ENCODE results near the gene RIMBP3C.
"Not testable (repeated sequence)": the region's sequence is repeated elsewhere in the genome, so short reads cannot be mapped to it uniquely, and the experiment has no call there.

The RIMBP3C gene

DNA sequence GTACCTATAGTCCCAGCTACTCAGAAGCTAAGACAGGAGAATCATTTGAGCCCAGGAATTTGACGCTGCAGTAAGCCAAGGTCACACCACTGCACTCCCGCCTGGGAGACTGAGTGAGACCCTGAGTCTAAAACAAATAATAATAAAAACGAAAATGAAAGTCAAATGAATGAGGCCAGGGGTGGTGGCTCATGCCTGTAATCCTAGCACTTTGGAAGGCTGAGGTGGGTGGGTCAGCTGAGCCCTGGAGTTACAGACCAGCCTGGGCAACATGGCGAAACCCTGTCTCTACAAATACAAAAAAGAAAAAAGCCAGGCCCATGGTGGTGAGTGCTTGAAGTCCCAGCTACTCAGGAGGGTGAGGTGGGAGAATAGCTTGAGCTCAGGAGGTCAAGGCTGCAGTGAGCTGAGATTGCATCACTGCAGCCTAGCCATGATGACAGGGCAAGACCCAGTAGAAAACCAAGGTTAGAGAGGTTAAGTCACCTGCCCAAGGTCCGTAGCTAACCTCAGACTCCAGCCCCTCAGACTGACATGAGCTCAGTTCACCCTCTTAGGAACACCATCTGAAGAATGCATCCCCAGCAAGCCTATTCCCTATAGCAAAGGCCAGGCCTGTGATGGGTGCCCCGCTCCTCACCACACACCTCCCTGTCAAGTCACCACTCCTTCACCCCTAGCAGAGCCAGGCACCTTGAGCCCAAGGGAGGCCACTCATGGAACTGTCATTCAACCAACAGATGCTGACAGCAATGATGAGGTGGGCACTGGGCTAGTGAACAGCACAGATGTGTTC, 24.4 kb downstream of the RIMBP3C start:
- DNase-seq (ENCODE audit: low read depth, low spot score) = not testable (repeated sequence)

GRCh38 chr22:21516970-21517764, 34.1 kb downstream of the RIMBP3C start:
- DNase-seq (ENCODE audit: low read depth, low spot score) = not testable (repeated sequence)

- not testable (repeated sequence) for DNase-seq (ENCODE audit: low read depth, low spot score)
These were observed 34.7 kb downstream of the RIMBP3C start for GRCh38 chr22:21516522-21516921.

DNA sequence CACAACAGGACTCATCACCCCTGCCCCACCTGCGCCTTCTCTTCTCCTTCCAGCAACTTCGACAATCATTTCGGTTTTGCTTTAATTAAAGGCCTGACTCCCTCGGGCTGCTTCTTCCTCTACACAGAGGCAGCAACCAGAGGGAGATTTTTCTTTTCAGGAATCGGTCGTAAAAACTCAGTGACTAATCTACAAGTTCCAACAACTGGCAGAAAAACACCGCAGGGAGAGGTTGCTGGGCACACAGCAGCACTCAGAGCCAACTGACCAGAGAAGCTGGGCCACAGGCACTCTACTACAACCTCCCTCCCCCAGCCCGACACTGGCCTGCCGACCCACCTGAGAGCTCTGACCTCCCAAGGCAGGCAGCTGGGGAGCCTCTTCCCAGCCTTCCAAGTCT, 36.0 kb downstream of the RIMBP3C start:
- not testable (repeated sequence) for DNase-seq (ENCODE audit: low read depth, low spot score)

DNA sequence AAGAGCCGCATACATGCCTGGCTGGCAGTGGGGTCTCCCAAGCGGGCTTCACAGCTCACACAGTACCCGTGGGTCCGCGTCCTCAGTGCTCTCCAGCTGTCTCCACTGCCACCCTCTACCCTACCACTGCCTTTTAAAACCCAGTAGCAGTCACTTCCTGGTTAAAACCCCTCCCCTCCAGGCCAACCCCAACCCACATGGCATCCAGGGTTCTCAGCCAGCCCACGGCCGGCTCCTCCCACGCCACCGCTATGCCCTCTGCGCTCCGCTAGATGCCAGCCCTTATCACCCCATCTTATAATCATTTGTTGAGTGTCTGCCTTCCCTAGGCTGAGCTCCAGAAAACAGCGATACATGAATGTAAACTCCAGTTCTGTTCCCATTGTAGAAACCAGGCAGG, 37.1 kb downstream of the RIMBP3C start:
- not testable (repeated sequence) for DNase-seq (ENCODE audit: low read depth, low spot score)

DNA sequence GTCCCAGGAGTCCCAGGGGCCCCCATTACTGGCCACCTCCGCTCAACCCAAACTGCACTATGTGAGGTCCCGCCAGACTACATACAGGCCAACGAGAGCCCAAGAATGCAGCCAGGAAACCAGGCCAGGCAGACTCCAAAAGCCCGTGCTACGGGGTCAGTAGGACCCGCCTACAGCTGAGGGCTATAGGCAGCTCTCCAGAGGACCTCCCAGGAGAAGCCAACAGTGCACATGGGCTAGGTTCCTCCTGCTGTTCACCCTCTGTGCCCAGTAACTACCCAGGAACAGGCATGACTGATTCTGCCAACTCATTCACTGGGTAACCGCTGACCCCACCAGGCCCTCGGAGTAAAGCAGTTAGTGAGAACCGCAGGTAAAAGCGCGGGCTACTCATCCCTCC, 39.2 kb downstream of the RIMBP3C start:
- DNase-seq (ENCODE audit: low read depth, low spot score) = not testable (repeated sequence)

DNA sequence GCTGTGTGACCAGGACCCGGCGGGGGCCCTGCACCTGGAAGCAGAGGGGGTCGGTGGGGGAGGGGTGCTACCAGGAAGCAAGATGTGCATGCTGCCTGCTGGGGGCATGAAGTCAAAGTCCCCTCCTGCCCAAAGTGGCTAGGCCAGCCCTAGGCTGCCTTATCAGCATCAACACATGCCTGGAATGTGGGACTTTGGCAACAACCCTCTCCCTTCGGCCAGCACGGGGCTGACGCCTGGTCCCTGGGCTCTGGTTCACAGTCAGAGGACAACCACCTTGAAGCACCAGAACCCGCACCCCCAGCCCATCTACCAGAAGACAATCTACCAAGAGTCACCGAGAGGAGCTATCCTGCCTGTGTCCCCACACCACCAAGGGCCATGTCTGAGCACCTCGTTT, 40.9 kb downstream of the RIMBP3C start:
- DNase-seq (ENCODE audit: low read depth, low spot score) = not testable (repeated sequence)

- not testable (repeated sequence) for DNase-seq (ENCODE audit: low read depth, low spot score)
These were observed 51.4 kb downstream of the RIMBP3C start for GRCh38 chr22:21499623-21500506.

GRCh38 chr22:21498489-21498888, 52.8 kb downstream of the RIMBP3C start:
- DNase-seq (ENCODE audit: low read depth, low spot score) = not testable (repeated sequence)

DNA sequence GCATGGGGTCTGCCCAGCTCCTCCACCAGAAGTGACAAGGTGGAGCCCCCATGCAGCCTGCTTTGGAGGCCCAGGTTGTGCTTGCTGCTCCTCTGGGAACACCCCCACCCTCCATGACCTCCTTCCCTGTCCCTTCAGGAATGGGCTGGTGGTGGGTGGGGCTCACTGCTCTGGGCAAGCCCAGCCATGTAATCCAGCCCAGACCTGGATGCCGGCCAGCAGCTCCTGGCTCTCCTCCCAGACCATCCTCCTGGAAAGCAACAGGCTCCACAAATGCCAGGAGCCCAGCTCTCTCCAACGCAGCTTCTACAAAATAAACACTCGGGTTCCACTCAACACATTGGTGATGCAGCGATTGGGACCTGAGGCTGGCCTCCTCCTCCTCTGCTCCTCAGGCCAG, 53.3 kb downstream of the RIMBP3C start:
- DNase-seq (ENCODE audit: low read depth, low spot score) = not testable (repeated sequence)

Data from astrocyte of the hippocampus (primary cell).